Epithelial cell of proximal tubule (primary cell): ENCODE measurements around the gene SSBP2. TPM values are rescaled to one million over a fixed set of nuclear protein-coding genes. Genes with fewer than 3 reads are reported as not detected.

Experiments
- DNase-seq: peaks from one replicate; pipeline ENCODE4 v3.0.0-alpha.2; 2011; ENCODE audit warnings: low read depth
- H3K4me3 ChIP-seq: 2 replicates; pipeline ENCODE4 v1.5.1; 2011; ENCODE audit warnings: low read depth, mild to moderate bottlenecking, low read length
- total RNA-seq: library from RNA; depleted of rRNA; stranded (reverse); fragments of >200 nt; gene quantifications from 2 replicates; pipeline ENCODE4 v1.2.3, GENCODE V29; 2015
- TF ChIP-seq, protein P1 (sequence below): conservative IDR thresholded peaks from 2 replicates; pipeline ENCODE4 v1.5.1; 2012; ENCODE audit warnings: low read depth, mild to moderate bottlenecking, low read length

The SSBP2 gene
- total RNA-seq, 1 donor from 2014 or later: 3.9 TPM

- TF ChIP-seq, protein P1, sequence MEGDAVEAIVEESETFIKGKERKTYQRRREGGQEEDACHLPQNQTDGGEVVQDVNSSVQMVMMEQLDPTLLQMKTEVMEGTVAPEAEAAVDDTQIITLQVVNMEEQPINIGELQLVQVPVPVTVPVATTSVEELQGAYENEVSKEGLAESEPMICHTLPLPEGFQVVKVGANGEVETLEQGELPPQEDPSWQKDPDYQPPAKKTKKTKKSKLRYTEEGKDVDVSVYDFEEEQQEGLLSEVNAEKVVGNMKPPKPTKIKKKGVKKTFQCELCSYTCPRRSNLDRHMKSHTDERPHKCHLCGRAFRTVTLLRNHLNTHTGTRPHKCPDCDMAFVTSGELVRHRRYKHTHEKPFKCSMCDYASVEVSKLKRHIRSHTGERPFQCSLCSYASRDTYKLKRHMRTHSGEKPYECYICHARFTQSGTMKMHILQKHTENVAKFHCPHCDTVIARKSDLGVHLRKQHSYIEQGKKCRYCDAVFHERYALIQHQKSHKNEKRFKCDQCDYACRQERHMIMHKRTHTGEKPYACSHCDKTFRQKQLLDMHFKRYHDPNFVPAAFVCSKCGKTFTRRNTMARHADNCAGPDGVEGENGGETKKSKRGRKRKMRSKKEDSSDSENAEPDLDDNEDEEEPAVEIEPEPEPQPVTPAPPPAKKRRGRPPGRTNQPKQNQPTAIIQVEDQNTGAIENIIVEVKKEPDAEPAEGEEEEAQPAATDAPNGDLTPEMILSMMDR: no peak
Observed at GRCh38 chr5:81402192-81402930, 348.5 kb downstream of the SSBP2 start.

GRCh38 chr5:81401266-81401665 lies 349.6 kb downstream of the SSBP2 start:
- no peak for DNase-seq
- no peak overlapping the region for H3K4me3 ChIP-seq
- TF ChIP-seq, protein P1: no peak

More at GRCh38 chr5:81402192-81402930, 348.5 kb downstream of the SSBP2 start:
- DNase-seq: no peak
- H3K4me3 ChIP-seq: no peak overlapping the region

GRCh38 chr5:81400375-81400774 lies 350.5 kb downstream of the SSBP2 start:
- no peak for DNase-seq
- TF ChIP-seq, protein P1: no peak

DNA sequence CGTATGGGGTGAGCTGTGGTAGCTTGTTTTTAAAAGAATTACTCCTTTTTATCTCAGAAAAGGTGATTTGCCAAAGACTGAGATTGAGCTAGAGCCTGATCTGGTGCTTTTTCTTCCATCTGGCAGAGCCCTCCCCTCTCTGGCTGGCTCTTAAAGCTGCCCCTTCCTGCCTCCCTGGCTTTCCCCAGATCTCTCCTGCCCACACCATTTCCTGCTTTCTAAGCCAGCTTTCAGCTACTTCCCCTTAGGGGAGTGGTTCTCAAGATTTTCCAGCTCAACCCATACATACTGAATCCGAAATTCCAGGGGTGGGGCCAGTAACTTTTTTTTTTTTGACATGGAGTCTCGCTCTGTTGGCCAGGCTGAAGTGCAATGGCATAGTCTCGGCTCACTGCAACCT lies 352.2 kb downstream of the SSBP2 start:
- DNase-seq: no peak
- TF ChIP-seq, protein P1: no peak
- H3K4me3 ChIP-seq: no peak overlapping the region

More at GRCh38 chr5:81400375-81400774, 350.5 kb downstream of the SSBP2 start:
- no peak overlapping the region for H3K4me3 ChIP-seq

- DNase-seq: no peak
- TF ChIP-seq, protein P1: no peak
- no peak overlapping the region for H3K4me3 ChIP-seq
Observed at GRCh38 chr5:81397176-81397575, 353.7 kb downstream of the SSBP2 start.

DNA sequence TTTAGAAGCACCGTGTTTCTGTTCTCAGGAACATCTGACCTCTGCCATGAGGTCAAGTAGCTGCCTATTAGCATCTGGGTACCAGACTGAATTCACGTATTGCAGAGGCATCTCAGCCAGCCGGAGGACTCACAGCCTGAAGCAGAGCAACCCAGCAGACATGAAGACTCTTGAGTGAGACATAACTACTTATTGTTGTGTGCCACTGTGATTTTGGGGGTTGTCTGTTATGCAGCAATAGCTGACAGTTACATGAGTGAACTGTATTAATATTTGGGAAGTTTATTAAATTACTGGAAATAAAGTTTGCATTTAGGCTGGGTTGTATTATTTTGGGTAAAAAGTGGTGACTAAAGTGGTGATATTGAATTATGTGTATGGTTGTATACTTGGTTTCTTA lies 355.6 kb downstream of the SSBP2 start:
- no peak for DNase-seq
- H3K4me3 ChIP-seq: no peak overlapping the region
- TF ChIP-seq, protein P1: no peak
